PC-3 (cell line): ENCODE results near the gene PLA2G4A. TPM values are rescaled to one million over a fixed set of nuclear protein-coding genes. Genes with fewer than 3 reads are reported as not detected.

Source experiments
- ATAC-seq: fragments of 200-7000 bp; cut with Tn5 transposase; 2 replicates; pipeline ENCODE4 v1.9.1; 2020; ENCODE audit warnings: mild to moderate bottlenecking, moderate library complexity
- BruUV-seq: library from RNA; stranded (reverse); fragments of 400-500 nt; replicated peaks from 2 replicates; lab custom pipeline; 2021; lab: Mats Ljungman, UMichigan
- CTCF ChIA-PET: fragments of 300-600 bp; sonication (Branson Sonifier 250); formaldehyde crosslinking; loops from one replicate; lab custom pipeline; 2022; ENCODE audit warnings: antibody characterized with exemption; lab: Charles Lee
- POLR2A ChIA-PET: fragments of 300-600 bp; sonication (Branson Sonifier 250); formaldehyde crosslinking; loops from one replicate; lab custom pipeline; 2022; ENCODE audit warnings: antibody characterized with exemption; ENCODE audit not compliant: unreplicated experiment; lab: Charles Lee
- DNase-seq: peaks from one replicate; pipeline ENCODE4 v3.0.0-alpha.2; 2015
- H2AFZ ChIP-seq: fragments of 300-600 bp; sonication (generic); 2 replicates; pipeline ENCODE4 v1.6.0; 2016; ENCODE audit warnings: antibody characterized with exemption, low read length
- H3F3A ChIP-seq: fragments of 300-600 bp; sonication (generic); one replicate; pipeline ENCODE4 v1.6.0; 2017; ENCODE audit warnings: antibody characterized with exemption, low read length, control low read depth, mild to moderate bottlenecking; ENCODE audit not compliant: unreplicated experiment
- H3K27ac ChIP-seq: fragments of 300-600 bp; sonication (generic); 2 replicates; pipeline ENCODE4 v1.5.1; 2016; ENCODE audit warnings: mild to moderate bottlenecking, low read length
- H3K27me3 ChIP-seq: fragments of 300-600 bp; sonication (generic); 2 replicates; pipeline ENCODE4 v1.6.1; 2016; ENCODE audit warnings: low read length, mixed read lengths
- H3K36me3 ChIP-seq: fragments of 300-600 bp; sonication (generic); 2 replicates; pipeline ENCODE4 v1.6.1; 2016; ENCODE audit warnings: low read depth, mixed run types, low read length, mixed read lengths
- H3K4me1 ChIP-seq: fragments of 300-600 bp; sonication (generic); 2 replicates; pipeline ENCODE4 v1.5.1; 2016; ENCODE audit warnings: low read length; ENCODE audit not compliant: insufficient read depth
- H3K4me2 ChIP-seq: fragments of 300-600 bp; sonication (generic); 2 replicates; pipeline ENCODE4 v1.6.0; 2016; ENCODE audit warnings: low read length
- H3K4me3 ChIP-seq: fragments of 300-600 bp; sonication (generic); 2 replicates; pipeline ENCODE4 v1.5.1; 2016; ENCODE audit warnings: mild to moderate bottlenecking, low read length, mixed read lengths
- H3K79me2 ChIP-seq: fragments of 300-600 bp; sonication (generic); 2 replicates; pipeline ENCODE4 v1.6.1; 2017; ENCODE audit warnings: low read length, mixed read lengths
- H3K9ac ChIP-seq: fragments of 300-600 bp; sonication (generic); 2 replicates; pipeline ENCODE4 v1.6.0; 2016; ENCODE audit warnings: mild to moderate bottlenecking, low read length
- H3K9me2 ChIP-seq: fragments of 300-600 bp; sonication (generic); replicated peaks from 2 replicates; pipeline ENCODE4 v1.6.1; 2016; ENCODE audit warnings: mixed run types, low read length, mixed read lengths
- H3K9me3 ChIP-seq: fragments of 300-600 bp; sonication (generic); 2 replicates; pipeline ENCODE4 v1.6.1; 2016; ENCODE audit warnings: low read length, mixed read lengths
- H4K20me1 ChIP-seq: fragments of 300-600 bp; sonication (generic); 2 replicates; pipeline ENCODE4 v1.6.1; 2016; ENCODE audit warnings: low read length, mixed read lengths
- CTCF ChIP-seq: fragments of 300-600 bp; sonication (generic); conservative IDR thresholded peaks from 2 replicates; pipeline ENCODE4 v1.5.1; 2017; ENCODE audit warnings: antibody characterized with exemption, low read depth, mild to moderate bottlenecking, low read length
- EZH2 ChIP-seq: fragments of 300-600 bp; sonication (generic); IDR thresholded peaks from one replicate; pipeline ENCODE4 v1.6.1; 2017; ENCODE audit warnings: antibody characterized with exemption, mild to moderate bottlenecking, low read length; ENCODE audit not compliant: unreplicated experiment
- EZH2phosphoT487 ChIP-seq: fragments of 300-600 bp; sonication (generic); IDR thresholded peaks from 2 replicates; pipeline ENCODE4 v1.6.1; 2018; ENCODE audit warnings: mild to moderate bottlenecking, antibody characterized with exemption, low read length, borderline replicate concordance
- intact Hi-C: fragments of 100-400 bp; cut with micrococcal nuclease; formaldehyde crosslinking; loops from 2 replicates; pipeline ENCODE4 v1.9.0; 2023
- total RNA-seq: library from RNA; depleted of rRNA; stranded (reverse); fragments of >200 nt; gene quantifications from 2 replicates; pipeline ENCODE4 v1.2.3, GENCODE V29; 2014

The PLA2G4A gene
- total RNA-seq, 1 experiment from 2014 or later = 2.3 TPM

- H3K4me2 ChIP-seq = no peak overlapping the region
- CTCF ChIA-PET = no interaction called here
- H3K79me2 ChIP-seq = no peaks in the 10 kb centered on the region
- H3K27me3 ChIP-seq = no peaks in the 10 kb centered on the region
- H3K4me1 ChIP-seq = no peaks in the 10 kb centered on the region
- H3K9me3 ChIP-seq = no peaks in the 10 kb centered on the region
- no peaks in the 10 kb centered on the region for H4K20me1 ChIP-seq
- H2AFZ ChIP-seq = no peak overlapping the region
- no peak overlapping the region for H3K4me3 ChIP-seq
- H3K9me2 ChIP-seq = no peaks in the 10 kb centered on the region
- DNase-seq (no peak), ATAC-seq (no peak)
- POLR2A ChIA-PET = no interaction called here
- H3K9ac ChIP-seq = no peak overlapping the region
- H3K27ac ChIP-seq = no peak overlapping the region
- H3K36me3 ChIP-seq = no peaks in the 10 kb centered on the region
- no peaks in the 10 kb centered on the region for H3F3A ChIP-seq
- TF ChIP-seq EZH2 (no peak), EZH2phosphoT487 (no peak), CTCF (no peak)
- intact Hi-C loops = no loop called here
- no TSS peak for BruUV-seq
Observed at GRCh38 chr1:186781730-186782129, 47.0 kb upstream of the PLA2G4A start.

GRCh38 chr1:186782791-186783190 lies 46.0 kb upstream of the PLA2G4A start:
- ChIA-PET CTCF (no interaction called here), POLR2A (no interaction called here)
- no peaks in the 10 kb centered on the region for H3K27me3 ChIP-seq
- H3K4me2 ChIP-seq = no peak overlapping the region
- no peaks in the 10 kb centered on the region for H3K79me2 ChIP-seq
- no peaks in the 10 kb centered on the region for H4K20me1 ChIP-seq
- H3K4me1 ChIP-seq = no peaks in the 10 kb centered on the region
- H3K27ac ChIP-seq = no peak overlapping the region
- intact Hi-C loops = no loop called here
- TF ChIP-seq CTCF = no peak
- TF ChIP-seq EZH2 = no peak
- TF ChIP-seq EZH2phosphoT487 = no peak
- H3K9me3 ChIP-seq = no peaks in the 10 kb centered on the region
- no peak overlapping the region for H2AFZ ChIP-seq
- no peaks in the 10 kb centered on the region for H3K36me3 ChIP-seq
- no peak for ATAC-seq
- no peaks in the 10 kb centered on the region for H3F3A ChIP-seq
- DNase-seq = no peak
- no TSS peak for BruUV-seq
- no peak overlapping the region for H3K4me3 ChIP-seq
- H3K9ac ChIP-seq = no peak overlapping the region
- H3K9me2 ChIP-seq = no peaks in the 10 kb centered on the region

- no peaks in the 10 kb centered on the region for H3K27me3 ChIP-seq
- no peak for DNase-seq
- no peaks in the 10 kb centered on the region for H3F3A ChIP-seq
- no peak for ATAC-seq
- intact Hi-C loops = no loop called here
- H3K9ac ChIP-seq = no peak overlapping the region
- no peak overlapping the region for H3K27ac ChIP-seq
- no peak overlapping the region for H3K4me2 ChIP-seq
- ChIA-PET POLR2A (no interaction called here), CTCF (no interaction called here)
- BruUV-seq = no TSS peak
- no peak overlapping the region for H2AFZ ChIP-seq
- TF ChIP-seq CTCF (no peak), EZH2phosphoT487 (no peak)
- H3K79me2 ChIP-seq = no peaks in the 10 kb centered on the region
- no peaks in the 10 kb centered on the region for H4K20me1 ChIP-seq
- no peaks in the 10 kb centered on the region for H3K9me2 ChIP-seq
- H3K36me3 ChIP-seq = no peaks in the 10 kb centered on the region
- H3K4me1 ChIP-seq = no peaks in the 10 kb centered on the region
- H3K4me3 ChIP-seq = no peak overlapping the region
- no peaks in the 10 kb centered on the region for H3K9me3 ChIP-seq
Observed at GRCh38 chr1:186783193-186783592, 45.6 kb upstream of the PLA2G4A start.
